Suprapubic skin (tissue), 3 donors: ENCODE data around the gene PACS1.

ENCODE experiments used
- POLR2AphosphoS5 ChIP-seq, 3 donors: sonication (generic); formaldehyde crosslinking; IDR thresholded peaks; one replicate each; pipeline ENCODE4 v1.6.1; 2017; ENCODE audit warnings: antibody characterized with exemption in 3 of 3
- TF ChIP-seq, protein P1 (sequence below), 2 donors: fragments of 200-600 bp in 1 of 2; fragments of 450-650 bp in 1 of 2; sonication (generic) in 1 of 2; IDR thresholded peaks; one replicate each; pipeline ENCODE4 v1.5.1; 2016 to 2019; ENCODE audit warnings: antibody characterized with exemption in 2 of 2, mild to moderate bottlenecking in 1 of 2, moderate library complexity in 1 of 2

DNA sequence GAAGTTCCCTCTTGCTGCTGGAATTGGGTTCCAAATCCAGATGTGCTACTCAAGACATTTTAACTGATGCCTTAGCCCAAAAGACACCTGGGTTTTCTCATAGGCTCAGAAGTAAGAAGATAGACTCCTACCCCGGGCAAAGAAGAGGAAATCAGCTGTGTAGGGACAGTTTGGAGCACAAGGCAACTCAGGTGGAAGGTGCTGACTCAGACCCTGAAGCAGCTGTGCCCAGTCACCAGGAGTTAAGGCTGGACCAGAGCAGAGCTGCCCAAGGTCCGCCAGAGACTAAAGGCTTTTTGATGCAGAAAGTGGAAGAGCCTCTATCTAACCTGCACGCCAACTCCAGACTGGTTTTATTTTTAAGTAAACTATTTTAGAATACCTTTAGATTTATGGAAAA lies 177.7 kb downstream of the PACS1 start:
- TF ChIP-seq, protein P1, sequence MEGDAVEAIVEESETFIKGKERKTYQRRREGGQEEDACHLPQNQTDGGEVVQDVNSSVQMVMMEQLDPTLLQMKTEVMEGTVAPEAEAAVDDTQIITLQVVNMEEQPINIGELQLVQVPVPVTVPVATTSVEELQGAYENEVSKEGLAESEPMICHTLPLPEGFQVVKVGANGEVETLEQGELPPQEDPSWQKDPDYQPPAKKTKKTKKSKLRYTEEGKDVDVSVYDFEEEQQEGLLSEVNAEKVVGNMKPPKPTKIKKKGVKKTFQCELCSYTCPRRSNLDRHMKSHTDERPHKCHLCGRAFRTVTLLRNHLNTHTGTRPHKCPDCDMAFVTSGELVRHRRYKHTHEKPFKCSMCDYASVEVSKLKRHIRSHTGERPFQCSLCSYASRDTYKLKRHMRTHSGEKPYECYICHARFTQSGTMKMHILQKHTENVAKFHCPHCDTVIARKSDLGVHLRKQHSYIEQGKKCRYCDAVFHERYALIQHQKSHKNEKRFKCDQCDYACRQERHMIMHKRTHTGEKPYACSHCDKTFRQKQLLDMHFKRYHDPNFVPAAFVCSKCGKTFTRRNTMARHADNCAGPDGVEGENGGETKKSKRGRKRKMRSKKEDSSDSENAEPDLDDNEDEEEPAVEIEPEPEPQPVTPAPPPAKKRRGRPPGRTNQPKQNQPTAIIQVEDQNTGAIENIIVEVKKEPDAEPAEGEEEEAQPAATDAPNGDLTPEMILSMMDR (IDR thresholded peaks at IDR 0.05) = no peak
- TF ChIP-seq POLR2AphosphoS5 (IDR thresholded peaks at IDR 0.05) = no peak
